PC-9 (cell line): Measurements from ENCODE around the gene TTLL1.

Source experiments
- EZH2 ChIP-seq: fragments of 200-600 bp; sonication (generic); IDR thresholded peaks from 2 replicates; pipeline ENCODE4 v1.8.0; 2017; ENCODE audit warnings: antibody characterized with exemption, low read depth
- TF ChIP-seq, protein P1 (sequence below): fragments of 200-600 bp; sonication (generic); conservative IDR thresholded peaks from 2 replicates; pipeline ENCODE4 v1.6.1; 2017; ENCODE audit warnings: mixed run types, antibody characterized with exemption, mild to moderate bottlenecking, moderate library complexity

DNA sequence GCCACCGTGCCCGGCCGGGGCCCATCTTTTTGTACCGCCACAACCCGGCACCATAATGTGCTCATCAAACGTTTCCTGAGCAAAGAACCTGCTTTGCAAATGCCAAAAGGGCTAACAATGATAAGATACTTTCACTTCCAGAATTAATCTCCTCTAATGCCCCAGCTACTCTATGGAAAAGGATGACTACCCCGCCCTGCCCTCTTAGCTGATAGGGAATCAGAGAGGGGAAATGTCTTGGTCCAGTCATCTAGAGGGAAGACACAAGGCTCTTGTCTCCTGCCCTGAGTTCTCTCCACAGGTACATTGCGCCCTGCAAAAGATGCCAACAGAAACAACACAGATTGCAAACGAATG is 586 bp downstream of the TTLL1 start:
- TF ChIP-seq, protein P1, sequence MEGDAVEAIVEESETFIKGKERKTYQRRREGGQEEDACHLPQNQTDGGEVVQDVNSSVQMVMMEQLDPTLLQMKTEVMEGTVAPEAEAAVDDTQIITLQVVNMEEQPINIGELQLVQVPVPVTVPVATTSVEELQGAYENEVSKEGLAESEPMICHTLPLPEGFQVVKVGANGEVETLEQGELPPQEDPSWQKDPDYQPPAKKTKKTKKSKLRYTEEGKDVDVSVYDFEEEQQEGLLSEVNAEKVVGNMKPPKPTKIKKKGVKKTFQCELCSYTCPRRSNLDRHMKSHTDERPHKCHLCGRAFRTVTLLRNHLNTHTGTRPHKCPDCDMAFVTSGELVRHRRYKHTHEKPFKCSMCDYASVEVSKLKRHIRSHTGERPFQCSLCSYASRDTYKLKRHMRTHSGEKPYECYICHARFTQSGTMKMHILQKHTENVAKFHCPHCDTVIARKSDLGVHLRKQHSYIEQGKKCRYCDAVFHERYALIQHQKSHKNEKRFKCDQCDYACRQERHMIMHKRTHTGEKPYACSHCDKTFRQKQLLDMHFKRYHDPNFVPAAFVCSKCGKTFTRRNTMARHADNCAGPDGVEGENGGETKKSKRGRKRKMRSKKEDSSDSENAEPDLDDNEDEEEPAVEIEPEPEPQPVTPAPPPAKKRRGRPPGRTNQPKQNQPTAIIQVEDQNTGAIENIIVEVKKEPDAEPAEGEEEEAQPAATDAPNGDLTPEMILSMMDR, result no peak
- no peak for TF ChIP-seq EZH2
